Uterus (tissue), 4 donors: ENCODE data around the gene PSPC1. TPM values are rescaled to one million over a fixed set of nuclear protein-coding genes. Genes with fewer than 3 reads are reported as not detected.
A peak's percentile ranks its signal among the peaks of the same experiment; 100 is the strongest.

Experiments
- DNase-seq, 2 donors: peaks; one replicate each; pipeline ENCODE4 v3.0.0-alpha.2; 2019 to 2020
- H3K27ac ChIP-seq, 2 donors: fragments of 200-600 bp; sonication (generic); 1 replicate in 1 of 2; 2 replicates in 1 of 2; pipeline ENCODE4 v1.5.1; 2016 to 2018
- H3K27me3 ChIP-seq, 2 donors: fragments of 200-600 bp; sonication (generic); one replicate each; pipeline ENCODE4 v1.5.1; 2018 to 2019; ENCODE audit warnings: control low read depth in 1 of 2
- H3K36me3 ChIP-seq, 2 donors: fragments of 200-600 bp; sonication (generic); one replicate each; pipeline ENCODE4 v1.5.1; 2019; ENCODE audit warnings: control low read depth in 1 of 2
- H3K4me1 ChIP-seq, 2 donors: fragments of 200-600 bp; sonication (generic); one replicate each; pipeline ENCODE4 v1.5.1; 2018 to 2019; ENCODE audit warnings: control low read depth in 1 of 2
- H3K4me3 ChIP-seq, 2 donors: fragments of 200-600 bp; sonication (generic); 1 replicate in 1 of 2; 2 replicates in 1 of 2; pipeline ENCODE4 v1.5.1; 2018 to 2019; ENCODE audit warnings: mild to moderate bottlenecking in 1 of 2
- H3K9me3 ChIP-seq, 2 donors: fragments of 200-600 bp; sonication (generic); one replicate each; pipeline ENCODE4 v1.5.1; 2019; ENCODE audit warnings: control low read depth in 1 of 2
- POLR2A ChIP-seq, 2 donors: fragments of 450-650 bp; IDR thresholded peaks; one replicate each; pipeline ENCODE4 v1.6.1; 2016; ENCODE audit warnings: antibody characterized with exemption in 2 of 2, mild to moderate bottlenecking in 1 of 2, moderate library complexity in 1 of 2
- intact Hi-C: fragments of 100-400 bp; cut with DNase I; formaldehyde crosslinking; loops from one replicate; pipeline ENCODE4 v1.15.1; 2023; ENCODE audit warnings: low total_unique reads
- total RNA-seq, 4 donors: library from RNA; depleted of rRNA in 3 of 4; stranded (reverse); fragments of >200 nt in 3 of 4; gene quantifications; one replicate each; pipeline versions ENCODE4 v1.1.0 to v1.2.4, GENCODE V29; 2014 to 2023
- TF ChIP-seq, protein P1 (sequence below), 4 experiments: fragments of 200-600 bp in 2 of 4; fragments of 450-650 bp in 2 of 4; sonication (generic) in 2 of 4; IDR thresholded peaks; one replicate each; pipeline ENCODE4 v1.5.1; 2016 to 2019; ENCODE audit warnings: antibody characterized with exemption in 4 of 4, mild to moderate bottlenecking in 2 of 4, moderate library complexity in 1 of 4
- donor health status: DM: yes; HTN: yes; CAD: no.

The PSPC1 gene
- total RNA-seq, 4 donors from 2014 or later = 58.8 to 110 (median 75.5) TPM

DNA sequence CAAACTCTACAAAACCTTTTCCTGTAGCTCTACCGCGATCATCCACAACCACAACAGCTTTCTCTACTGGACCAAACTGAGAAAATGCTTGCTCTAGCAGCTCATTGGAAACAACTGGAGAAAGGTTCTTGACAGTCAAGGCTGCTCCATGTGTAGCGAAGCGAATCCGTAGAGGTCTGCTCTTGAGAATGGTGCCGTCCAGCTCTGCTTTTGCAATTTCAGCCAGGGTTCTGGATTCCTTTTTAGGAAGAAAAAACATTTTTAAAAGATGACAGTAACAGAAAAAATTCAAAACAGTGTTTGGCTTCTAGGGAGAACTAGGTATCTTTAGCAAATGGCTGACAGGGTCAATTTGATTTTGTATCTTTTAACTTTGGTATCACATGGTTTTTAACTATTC, 10.4 kb downstream of the PSPC1 start:
- H3K27me3 ChIP-seq = no peaks in the 10 kb centered on the region
- H3K27ac ChIP-seq = peak overlapping the region in 1 of 2 donors; percentile 22
- TF ChIP-seq POLR2A (IDR thresholded peaks at IDR 0.05) = no peak
- TF ChIP-seq, protein P1, sequence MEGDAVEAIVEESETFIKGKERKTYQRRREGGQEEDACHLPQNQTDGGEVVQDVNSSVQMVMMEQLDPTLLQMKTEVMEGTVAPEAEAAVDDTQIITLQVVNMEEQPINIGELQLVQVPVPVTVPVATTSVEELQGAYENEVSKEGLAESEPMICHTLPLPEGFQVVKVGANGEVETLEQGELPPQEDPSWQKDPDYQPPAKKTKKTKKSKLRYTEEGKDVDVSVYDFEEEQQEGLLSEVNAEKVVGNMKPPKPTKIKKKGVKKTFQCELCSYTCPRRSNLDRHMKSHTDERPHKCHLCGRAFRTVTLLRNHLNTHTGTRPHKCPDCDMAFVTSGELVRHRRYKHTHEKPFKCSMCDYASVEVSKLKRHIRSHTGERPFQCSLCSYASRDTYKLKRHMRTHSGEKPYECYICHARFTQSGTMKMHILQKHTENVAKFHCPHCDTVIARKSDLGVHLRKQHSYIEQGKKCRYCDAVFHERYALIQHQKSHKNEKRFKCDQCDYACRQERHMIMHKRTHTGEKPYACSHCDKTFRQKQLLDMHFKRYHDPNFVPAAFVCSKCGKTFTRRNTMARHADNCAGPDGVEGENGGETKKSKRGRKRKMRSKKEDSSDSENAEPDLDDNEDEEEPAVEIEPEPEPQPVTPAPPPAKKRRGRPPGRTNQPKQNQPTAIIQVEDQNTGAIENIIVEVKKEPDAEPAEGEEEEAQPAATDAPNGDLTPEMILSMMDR (IDR thresholded peaks at IDR 0.05) = no peak
- no peaks in the 10 kb centered on the region for H3K36me3 ChIP-seq
- DNase-seq = no peak
- H3K9me3 ChIP-seq = no peaks in the 10 kb centered on the region
- H3K4me1 ChIP-seq = no peaks in the 10 kb centered on the region
- no peak overlapping the region for H3K4me3 ChIP-seq
- intact Hi-C loops = no loop called here

DNA sequence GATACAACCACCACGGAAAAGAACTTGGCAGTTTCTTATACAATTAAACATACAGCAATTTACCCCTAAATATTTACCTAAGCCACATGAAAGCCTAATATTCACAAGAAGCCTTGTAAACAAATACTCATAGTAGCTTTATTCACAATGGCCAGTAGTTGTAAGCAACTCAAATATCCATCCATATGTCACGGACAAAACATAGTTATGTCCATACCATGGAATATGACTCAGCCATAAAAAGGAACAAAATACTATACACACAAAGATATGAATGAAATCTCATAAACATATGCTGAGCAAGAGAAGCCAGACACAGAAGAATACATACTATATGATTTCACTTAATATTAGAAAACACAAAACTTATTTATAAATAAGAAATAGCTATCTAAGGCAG, 12.9 kb downstream of the PSPC1 start:
- H3K9me3 ChIP-seq = no peaks in the 10 kb centered on the region
- no peaks in the 10 kb centered on the region for H3K36me3 ChIP-seq
- H3K4me1 ChIP-seq = peaks cover 0 to 9% of the 10 kb centered on the region in 2 donors
- H3K4me3 ChIP-seq = no peak overlapping the region
- no peaks in the 10 kb centered on the region for H3K27me3 ChIP-seq
- no peak overlapping the region for H3K27ac ChIP-seq
- intact Hi-C loops = no loop called here
- DNase-seq = no peak
- no peak for TF ChIP-seq POLR2A (IDR thresholded peaks at IDR 0.05)
- TF ChIP-seq, protein P1 (IDR thresholded peaks at IDR 0.05) = no peak

DNA sequence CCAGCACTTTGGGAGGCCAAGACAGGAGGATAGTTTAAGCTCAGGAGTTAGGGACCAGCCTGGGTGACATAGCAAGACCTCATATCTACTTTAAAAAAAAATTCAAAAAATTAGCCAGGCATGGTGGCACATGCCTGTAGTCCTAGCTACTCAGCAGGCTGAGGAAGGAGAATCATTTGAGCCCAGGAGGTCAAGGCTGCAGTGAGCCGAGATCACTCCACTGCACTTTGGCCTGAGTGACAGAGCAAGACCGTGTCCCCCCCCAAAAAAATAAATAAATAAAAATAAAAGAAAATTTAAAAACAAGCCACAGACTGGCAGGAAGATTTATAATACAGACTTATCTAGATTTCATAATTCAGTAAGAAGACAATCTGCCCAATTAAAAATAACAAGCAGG, 14.8 kb downstream of the PSPC1 start:
- H3K27ac ChIP-seq = no peak overlapping the region
- TF ChIP-seq, protein P1 (IDR thresholded peaks at IDR 0.05) = no peak
- no peak for TF ChIP-seq POLR2A (IDR thresholded peaks at IDR 0.05)
- H3K27me3 ChIP-seq = no peaks in the 10 kb centered on the region
- no peak overlapping the region for H3K4me3 ChIP-seq
- H3K9me3 ChIP-seq = no peaks in the 10 kb centered on the region
- no peaks in the 10 kb centered on the region for H3K36me3 ChIP-seq
- intact Hi-C loops = no loop called here
- no peak for DNase-seq
- peaks cover 0 to 9% of the 10 kb centered on the region in 2 donors for H3K4me1 ChIP-seq

DNA sequence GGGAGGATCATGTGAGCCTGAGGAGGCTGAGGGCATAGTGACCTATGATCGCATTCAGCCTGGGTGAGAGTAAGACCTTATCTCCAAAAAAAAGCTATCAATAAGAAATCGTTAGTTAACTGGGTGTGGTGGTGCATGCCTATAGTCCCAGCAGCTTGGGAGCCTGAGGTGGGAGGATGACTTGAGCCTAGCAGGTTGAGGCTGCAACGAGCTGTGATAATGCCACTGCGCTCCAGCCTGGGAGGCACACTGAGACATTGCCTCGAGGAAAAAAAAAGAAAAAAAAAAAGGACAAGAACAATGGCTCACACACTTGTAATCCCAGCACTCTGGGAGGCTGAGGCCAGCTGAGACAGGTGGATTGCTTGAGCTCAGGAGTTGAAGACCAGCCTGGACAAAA, 16.2 kb downstream of the PSPC1 start:
- Histone ChIP-seq H3K4me3 (no peak overlapping the region), H3K9me3 (no peaks in the 10 kb centered on the region), H3K27ac (no peak overlapping the region), H3K4me1 (peaks cover 0 to 9% of the 10 kb centered on the region in 2 donors), H3K36me3 (no peaks in the 10 kb centered on the region), H3K27me3 (no peaks in the 10 kb centered on the region)
- intact Hi-C loops = no loop called here
- no peak for DNase-seq
- TF ChIP-seq, protein P1 (IDR thresholded peaks at IDR 0.05) = no peak
- no peak for TF ChIP-seq POLR2A (IDR thresholded peaks at IDR 0.05)

DNA sequence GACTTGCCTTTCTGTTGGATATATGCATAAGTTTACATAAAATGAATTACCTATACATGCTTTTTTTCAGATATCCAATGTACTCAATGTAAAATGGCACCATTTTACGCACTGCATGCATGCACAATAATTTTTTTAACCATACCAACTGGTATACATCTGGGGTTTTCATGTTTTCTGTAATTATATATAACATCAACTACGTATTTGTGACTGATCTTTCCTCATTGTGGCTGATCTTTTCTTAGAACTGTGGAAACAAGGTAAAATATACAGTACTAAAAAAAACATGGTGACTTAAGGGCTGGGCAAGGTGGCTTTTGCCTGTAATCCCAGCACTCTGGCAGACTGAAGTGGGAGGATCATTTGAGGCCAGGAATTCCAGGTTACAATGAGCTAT, 18.5 kb downstream of the PSPC1 start:
- no peaks in the 10 kb centered on the region for H3K36me3 ChIP-seq
- H3K9me3 ChIP-seq = no peaks in the 10 kb centered on the region
- H3K27ac ChIP-seq = no peak overlapping the region
- intact Hi-C loops = no loop called here
- H3K27me3 ChIP-seq = no peaks in the 10 kb centered on the region
- no peak for TF ChIP-seq POLR2A (IDR thresholded peaks at IDR 0.05)
- TF ChIP-seq, protein P1 (IDR thresholded peaks at IDR 0.05) = no peak
- H3K4me3 ChIP-seq = no peak overlapping the region
- DNase-seq = no peak
- H3K4me1 ChIP-seq = peaks cover 0 to 9% of the 10 kb centered on the region in 2 donors
